Left ventricle myocardium inferior (tissue), 1 donor: ENCODE measurements around the gene CYP26C1. TPM values are rescaled to one million over a fixed set of nuclear protein-coding genes. Genes with fewer than 3 reads are reported as not detected.

ENCODE experiments used
- DNase-seq: peaks from one replicate; pipeline ENCODE4 v3.0.0-alpha.2; 2020
- H3K27ac ChIP-seq: fragments of 200-600 bp; replicated peaks from 2 replicates; pipeline ENCODE4 v1.8.0; 2021
- H3K27me3 ChIP-seq: fragments of 200-600 bp; 2 replicates; pipeline ENCODE4 v1.8.0; 2021; ENCODE audit warnings: low read depth
- H3K36me3 ChIP-seq: fragments of 200-600 bp; 2 replicates; pipeline ENCODE4 v1.8.0; 2021
- H3K4me1 ChIP-seq: fragments of 200-600 bp; 2 replicates; pipeline ENCODE4 v1.8.0; 2021
- H3K4me3 ChIP-seq: fragments of 200-600 bp; 2 replicates; pipeline ENCODE4 v1.8.0; 2021; ENCODE audit warnings: mild to moderate bottlenecking, moderate library complexity
- H3K9me3 ChIP-seq: fragments of 200-600 bp; replicated peaks from 2 replicates; pipeline ENCODE4 v1.8.0; 2021
- intact Hi-C: fragments of 100-400 bp; cut with micrococcal nuclease; formaldehyde crosslinking; loops from one replicate; pipeline ENCODE4 v1.11.0; 2022
- total RNA-seq: library from RNA; stranded (reverse); fragmentation: NEBNext Ultra II Directional; extraction: Animal tissue kit (Norgen Biotek cat#: 25700); gene quantifications from one replicate; pipeline ENCODE4 v1.2.1, GENCODE V29; 2021
- TF ChIP-seq, protein P1 (sequence below): fragments of 200-600 bp; IDR thresholded peaks from 2 replicates; pipeline ENCODE4 v1.8.0; 2021; ENCODE audit warnings: antibody characterized with exemption, mild to moderate bottlenecking, borderline replicate concordance
- donor health status: DM: no; HTN: yes; CAD: no; lungs with severe emphysema.

CYP26C1 gene
- total RNA-seq, 1 donor from 2014 or later = not detected

DNA sequence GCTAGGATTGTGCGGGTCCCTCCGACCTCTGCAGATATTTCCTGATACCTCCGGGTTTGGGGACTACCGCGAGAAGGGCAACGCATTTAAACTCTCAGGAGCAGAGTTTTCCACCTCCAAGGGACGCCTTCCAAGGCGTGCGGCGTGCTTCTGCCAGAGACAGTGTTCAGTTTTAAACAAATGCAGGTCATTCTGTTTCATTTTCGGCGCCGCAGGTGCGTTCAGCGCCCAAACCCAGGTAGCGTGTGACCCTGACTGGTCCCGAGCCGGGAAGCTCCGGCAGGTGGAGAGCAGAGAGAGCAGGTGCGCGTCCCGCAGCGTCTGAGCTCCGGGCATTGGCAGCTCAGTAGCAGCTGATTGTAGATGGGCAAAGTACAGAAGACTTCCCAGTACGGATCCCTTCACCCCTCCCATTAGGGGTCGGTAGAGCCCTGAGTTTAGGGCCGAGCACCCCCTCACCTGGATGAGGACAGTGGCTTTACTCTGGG, 11.7 kb downstream of the CYP26C1 start:
- H3K4me1 ChIP-seq = peaks cover 52% of the 10 kb centered on the region
- H3K9me3 ChIP-seq = no peaks in the 10 kb centered on the region
- H3K27me3 ChIP-seq = peaks cover 98% of the 10 kb centered on the region
- TF ChIP-seq, protein P1, sequence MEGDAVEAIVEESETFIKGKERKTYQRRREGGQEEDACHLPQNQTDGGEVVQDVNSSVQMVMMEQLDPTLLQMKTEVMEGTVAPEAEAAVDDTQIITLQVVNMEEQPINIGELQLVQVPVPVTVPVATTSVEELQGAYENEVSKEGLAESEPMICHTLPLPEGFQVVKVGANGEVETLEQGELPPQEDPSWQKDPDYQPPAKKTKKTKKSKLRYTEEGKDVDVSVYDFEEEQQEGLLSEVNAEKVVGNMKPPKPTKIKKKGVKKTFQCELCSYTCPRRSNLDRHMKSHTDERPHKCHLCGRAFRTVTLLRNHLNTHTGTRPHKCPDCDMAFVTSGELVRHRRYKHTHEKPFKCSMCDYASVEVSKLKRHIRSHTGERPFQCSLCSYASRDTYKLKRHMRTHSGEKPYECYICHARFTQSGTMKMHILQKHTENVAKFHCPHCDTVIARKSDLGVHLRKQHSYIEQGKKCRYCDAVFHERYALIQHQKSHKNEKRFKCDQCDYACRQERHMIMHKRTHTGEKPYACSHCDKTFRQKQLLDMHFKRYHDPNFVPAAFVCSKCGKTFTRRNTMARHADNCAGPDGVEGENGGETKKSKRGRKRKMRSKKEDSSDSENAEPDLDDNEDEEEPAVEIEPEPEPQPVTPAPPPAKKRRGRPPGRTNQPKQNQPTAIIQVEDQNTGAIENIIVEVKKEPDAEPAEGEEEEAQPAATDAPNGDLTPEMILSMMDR = no peak
- DNase-seq = no peak
- peak overlapping the region; percentile 62 for H3K4me3 ChIP-seq
- H3K36me3 ChIP-seq = no peaks in the 10 kb centered on the region
- intact Hi-C loops = no loop called here
- H3K27ac ChIP-seq = no peak overlapping the region

- H3K36me3 ChIP-seq = no peaks in the 10 kb centered on the region
- intact Hi-C loops = no loop called here
- DNase-seq = no peak
- H3K4me3 ChIP-seq = peak overlapping the region; percentile 62
- TF ChIP-seq, protein P1 = no peak
- peaks cover 52% of the 10 kb centered on the region for H3K4me1 ChIP-seq
- H3K9me3 ChIP-seq = no peaks in the 10 kb centered on the region
- no peak overlapping the region for H3K27ac ChIP-seq
- peaks cover 98% of the 10 kb centered on the region for H3K27me3 ChIP-seq
Measured at GRCh38 chr10:93072713-93073538, 12.3 kb downstream of the CYP26C1 start.

DNA sequence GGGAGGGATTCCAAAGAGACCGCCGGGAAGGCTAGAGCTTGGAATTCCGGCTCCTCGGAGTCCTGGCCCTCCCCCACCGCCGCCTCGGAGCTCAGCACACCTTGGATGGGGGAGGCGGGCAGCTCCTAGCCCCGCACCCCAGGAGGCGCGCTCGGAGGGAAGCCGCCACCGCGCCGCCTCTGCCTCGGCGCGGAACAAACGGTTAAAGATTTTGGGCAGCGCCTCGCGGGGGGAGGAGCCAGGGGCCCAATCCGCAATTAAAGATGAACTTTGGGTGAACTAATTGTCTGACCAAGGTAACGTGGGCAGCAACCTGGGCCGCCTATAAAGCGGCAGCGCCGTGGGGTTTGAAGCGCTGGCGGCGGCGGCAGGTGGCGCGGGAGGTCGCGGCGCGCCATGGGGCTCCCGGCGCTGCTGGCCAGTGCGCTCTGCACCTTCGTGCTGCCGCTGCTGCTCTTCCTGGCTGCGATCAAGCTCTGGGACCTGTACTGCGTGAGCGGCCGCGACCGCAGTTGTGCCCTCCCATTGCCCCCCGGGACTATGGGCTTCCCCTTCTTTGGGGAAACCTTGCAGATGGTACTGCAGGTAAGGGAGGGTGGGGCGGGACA, 13.0 kb downstream of the CYP26C1 start, which contains the start of gene CYP26A1:
CYP26A1 (plus strand) TSS at position 355 of the 608 bp plus-strand sequence; CDS start at position 397, 42 bp downstream.
- peaks cover 98% of the 10 kb centered on the region for H3K27me3 ChIP-seq
- intact Hi-C loops = no loop called here
- H3K4me1 ChIP-seq = peaks cover 45% of the 10 kb centered on the region
- no peaks in the 10 kb centered on the region for H3K36me3 ChIP-seq
- no peak within 1 kb of the TSS for H3K27ac ChIP-seq
- H3K4me3 ChIP-seq = peak within 1 kb of the TSS; percentile 62
- DNase-seq = no peak
- H3K9me3 ChIP-seq = no peaks in the 10 kb centered on the region
- TF ChIP-seq, protein P1 = peak; percentile 3

GRCh38 chr10:93074147-93074596, 13.6 kb downstream of the CYP26C1 start:
- H3K4me1 ChIP-seq = peaks cover 40% of the 10 kb centered on the region
- no peak for DNase-seq
- H3K9me3 ChIP-seq = no peaks in the 10 kb centered on the region
- peak overlapping the region; percentile 62 for H3K4me3 ChIP-seq
- H3K27me3 ChIP-seq = peaks cover 98% of the 10 kb centered on the region
- intact Hi-C loops = no loop called here
- H3K27ac ChIP-seq = no peak overlapping the region
- H3K36me3 ChIP-seq = no peaks in the 10 kb centered on the region
- TF ChIP-seq, protein P1 = peak; percentile 4

DNA sequence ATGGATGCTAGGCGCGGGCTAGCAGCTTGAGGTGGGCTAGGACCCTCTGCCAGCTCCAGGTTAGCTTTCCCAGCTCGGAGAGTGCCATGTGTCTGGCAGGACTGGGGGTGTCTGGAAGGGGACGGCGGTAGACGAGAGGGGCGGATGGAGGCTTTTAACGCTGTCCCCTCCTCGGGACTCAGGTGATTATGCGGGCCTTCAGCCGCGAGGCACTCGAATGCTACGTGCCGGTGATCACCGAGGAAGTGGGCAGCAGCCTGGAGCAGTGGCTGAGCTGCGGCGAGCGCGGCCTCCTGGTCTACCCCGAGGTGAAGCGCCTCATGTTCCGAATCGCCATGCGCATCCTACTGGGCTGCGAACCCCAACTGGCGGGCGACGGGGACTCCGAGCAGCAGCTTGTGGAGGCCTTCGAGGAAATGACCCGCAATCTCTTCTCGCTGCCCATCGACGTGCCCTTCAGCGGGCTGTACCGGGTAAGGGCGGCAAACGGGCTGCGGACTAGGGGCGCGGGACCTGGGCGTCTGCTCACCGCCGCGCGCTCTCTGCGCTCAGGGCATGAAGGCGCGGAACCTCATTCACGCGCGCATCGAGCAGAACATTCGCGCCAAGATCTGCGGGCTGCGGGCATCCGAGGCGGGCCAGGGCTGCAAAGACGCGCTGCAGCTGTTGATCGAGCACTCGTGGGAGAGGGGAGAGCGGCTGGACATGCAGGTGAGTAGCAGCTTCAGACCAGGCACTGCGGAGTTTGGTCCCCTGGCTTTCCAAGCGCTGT, 14.2 kb downstream of the CYP26C1 start:
- peaks cover 98% of the 10 kb centered on the region for H3K27me3 ChIP-seq
- no peaks in the 10 kb centered on the region for H3K9me3 ChIP-seq
- peaks cover 40% of the 10 kb centered on the region for H3K4me1 ChIP-seq
- TF ChIP-seq, protein P1 = no peak
- H3K4me3 ChIP-seq = peak overlapping the region; percentile 62
- intact Hi-C loops = no loop called here
- DNase-seq = no peak
- H3K27ac ChIP-seq = no peak overlapping the region
- H3K36me3 ChIP-seq = no peaks in the 10 kb centered on the region
